Measurements from ENCODE around the gene CNDP2.
"Not testable (repeated sequence)": the region's sequence is repeated elsewhere in the genome, so short reads cannot be mapped to it uniquely, and the experiment has no call there.

Gene CNDP2

DNA sequence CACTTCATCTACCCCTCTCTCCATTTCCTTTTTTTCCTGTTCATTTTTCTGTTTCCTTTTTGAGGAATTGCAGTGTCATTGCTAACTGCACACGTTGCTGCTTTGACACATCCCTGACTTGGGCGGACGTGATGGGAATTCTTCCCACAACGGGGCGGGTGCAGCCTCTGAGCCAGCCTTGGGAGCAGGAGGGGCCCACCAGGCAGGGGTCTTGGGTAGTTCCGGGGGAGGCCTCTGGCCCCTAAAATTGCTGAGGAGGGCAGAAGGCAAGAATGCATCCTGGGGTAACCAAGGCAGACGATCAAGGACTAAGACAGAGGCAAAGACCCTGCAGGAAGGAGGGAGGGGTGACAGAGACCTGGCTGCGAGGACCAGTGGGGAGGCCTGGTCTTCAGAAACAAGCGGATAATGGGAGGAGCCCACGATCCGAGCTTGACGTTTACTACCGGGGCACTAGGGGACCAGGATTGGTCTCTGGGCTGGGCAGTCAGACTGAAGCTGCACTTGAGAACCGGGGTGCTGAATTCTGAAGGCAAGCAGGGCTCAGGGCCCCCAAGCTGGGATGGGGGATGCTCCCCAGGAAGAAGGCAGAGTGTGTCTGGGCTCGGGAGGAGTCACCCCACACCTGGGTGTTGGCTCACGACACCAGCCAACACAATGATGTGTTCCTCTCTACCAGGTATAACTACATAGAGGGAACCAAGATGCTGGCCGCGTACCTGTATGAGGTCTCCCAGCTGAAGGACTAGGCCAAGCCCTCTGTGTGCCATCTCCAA lies 23.3 kb downstream of the CNDP2 start:
- no peak for DNase-seq

DNA sequence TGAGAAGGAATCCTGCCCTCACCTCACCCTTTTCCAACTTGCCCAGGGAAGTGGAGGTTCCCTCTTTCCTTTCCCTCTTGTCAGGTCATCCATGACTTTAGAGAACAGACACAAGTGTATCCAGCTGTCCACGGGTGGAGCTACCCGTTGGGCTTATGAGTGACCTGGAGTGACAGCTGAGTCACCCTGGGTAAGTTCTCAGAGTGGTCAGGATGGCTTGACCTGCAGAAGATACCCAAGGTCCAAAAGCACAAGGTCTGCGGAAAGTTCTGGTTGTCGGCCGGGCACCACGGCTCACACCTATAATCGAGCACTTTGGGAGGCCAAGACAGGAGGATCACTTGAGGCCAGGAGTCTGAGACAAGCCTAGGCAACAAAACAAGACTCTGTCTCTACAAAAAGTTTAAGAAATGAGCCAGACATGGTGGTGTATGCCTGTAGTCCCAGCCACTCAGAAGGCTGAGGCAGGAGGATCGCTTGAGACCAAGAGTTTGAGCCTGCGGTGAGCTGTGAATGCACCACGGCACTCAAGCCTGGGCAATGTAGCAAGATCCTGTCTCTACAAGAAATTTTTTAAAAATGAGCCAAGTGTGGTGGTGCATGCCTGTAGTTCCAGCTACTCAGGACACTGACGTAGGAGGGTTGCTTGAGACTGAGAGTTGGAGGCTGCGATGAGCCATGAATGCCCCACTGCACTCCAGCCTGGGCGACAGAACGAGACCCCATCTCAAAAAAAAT lies 24.1 kb downstream of the CNDP2 start:
- no peak for DNase-seq

DNA sequence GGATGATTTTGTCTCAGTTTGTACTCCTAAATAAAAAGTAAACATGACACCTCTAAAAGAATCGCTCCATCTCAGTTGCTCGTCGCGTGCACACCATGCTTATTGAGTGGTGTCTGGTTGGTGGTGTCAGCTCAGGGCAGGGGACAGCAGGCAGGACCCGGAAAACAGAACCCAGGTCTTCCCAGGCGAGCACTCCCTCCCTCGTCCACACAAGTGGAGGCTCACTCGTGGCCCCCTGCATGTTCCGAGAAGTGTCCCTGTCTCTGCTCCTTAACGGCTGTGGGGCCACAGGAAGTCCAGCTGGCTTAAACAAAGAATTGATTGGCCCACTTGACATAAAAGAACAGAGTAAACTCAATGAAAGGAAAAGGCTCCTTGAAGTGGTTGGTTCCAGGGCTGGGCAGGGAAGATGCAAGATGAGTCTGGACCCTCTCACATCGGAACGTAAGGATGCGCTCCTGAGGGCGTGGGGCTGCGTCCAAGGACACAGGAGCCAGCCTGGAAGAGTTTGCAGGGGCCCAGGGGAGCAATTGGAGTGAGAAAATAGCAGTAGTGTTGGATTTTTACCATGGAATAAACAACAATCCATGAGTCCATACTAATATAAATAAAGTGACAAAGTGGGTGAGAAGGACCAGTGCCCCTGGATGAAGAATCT lies 25.0 kb downstream of the CNDP2 start:
- no peak for DNase-seq

DNA sequence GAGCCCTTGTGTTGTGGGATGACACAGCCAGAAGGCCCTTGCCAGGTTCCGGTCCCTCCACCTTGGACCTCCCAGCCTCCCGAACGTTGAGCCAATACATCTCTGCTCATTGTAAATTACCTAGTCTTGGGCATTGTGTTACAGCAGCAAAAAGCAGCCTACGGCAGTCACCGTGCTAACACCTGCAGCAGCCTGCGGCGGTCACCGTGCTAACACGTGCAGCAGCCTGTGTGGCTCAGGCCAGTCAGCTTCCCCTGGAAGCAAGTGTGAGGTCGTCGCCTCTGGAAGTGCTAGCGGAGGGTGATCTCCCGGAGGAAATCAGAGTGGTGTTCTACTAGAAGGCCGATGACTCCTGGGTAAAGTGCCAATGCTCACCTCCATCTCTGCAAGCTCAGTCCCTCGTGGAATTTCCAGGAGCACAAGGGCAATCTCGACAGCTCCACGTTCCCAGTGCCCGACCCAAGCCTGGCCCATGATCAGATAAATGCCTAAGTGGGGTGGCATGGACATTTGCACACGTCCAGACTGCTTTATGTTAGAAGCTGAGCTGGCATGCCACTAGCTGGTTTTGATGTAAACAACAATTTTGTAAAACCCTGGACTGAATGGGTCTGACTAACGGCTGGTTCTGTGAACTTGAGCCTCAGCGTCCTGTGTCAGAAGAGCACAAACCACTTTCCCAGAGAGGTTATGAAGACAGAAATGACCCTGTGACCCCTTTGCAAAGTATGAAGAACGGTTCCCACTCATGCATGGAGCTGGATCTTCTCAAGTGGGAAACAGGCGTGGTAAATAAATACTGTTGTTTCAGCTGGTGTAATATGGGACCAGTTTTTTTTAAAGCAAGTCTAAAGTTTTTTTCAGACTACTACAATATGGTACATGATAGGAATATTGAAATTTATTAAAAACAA lies 26.7 kb downstream of the CNDP2 start:
- no peak for DNase-seq

DNA sequence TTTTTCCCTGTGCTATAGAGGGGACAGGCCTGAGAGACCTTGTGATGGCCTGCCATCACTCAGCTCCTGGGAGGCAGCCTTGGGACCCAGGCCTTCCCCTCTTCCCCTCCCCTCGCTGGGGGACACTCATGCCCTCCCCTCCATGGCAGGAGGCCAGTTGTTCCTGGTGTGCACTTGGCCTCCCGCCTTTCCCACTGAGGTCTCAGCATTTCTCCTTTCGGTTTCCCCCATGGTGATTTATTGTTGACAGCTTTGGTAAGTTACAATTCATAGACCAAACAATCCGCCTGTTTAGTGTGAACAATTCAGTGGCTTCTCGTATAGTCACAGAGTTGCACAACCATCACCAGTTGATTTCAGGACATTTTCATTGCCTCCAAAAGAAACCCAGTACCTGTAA lies 27.9 kb downstream of the CNDP2 start:
- DNase-seq, result peak in 2 of 14 donors; percentile 30 to 76

DNA sequence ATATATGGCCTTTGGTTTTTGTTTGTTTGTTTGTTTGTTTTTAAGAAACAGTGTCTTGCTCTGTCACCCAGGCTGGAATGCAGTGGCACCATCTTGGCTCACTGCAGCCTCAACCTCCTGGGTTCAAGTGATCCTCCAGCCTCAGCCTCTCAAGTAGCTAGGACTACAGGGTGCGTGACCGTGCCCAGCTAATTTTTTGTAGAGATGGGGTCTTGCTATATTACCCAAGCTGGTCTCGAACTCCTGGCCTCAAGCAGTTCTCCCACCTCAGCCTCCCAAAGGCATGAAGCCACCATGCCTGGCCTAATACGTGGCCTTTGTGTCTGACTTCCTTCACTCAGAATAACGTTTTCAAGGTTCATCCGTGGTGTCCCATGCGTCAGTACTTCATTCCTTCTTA lies 28.8 kb downstream of the CNDP2 start:
- not testable (repeated sequence) for DNase-seq

DNA sequence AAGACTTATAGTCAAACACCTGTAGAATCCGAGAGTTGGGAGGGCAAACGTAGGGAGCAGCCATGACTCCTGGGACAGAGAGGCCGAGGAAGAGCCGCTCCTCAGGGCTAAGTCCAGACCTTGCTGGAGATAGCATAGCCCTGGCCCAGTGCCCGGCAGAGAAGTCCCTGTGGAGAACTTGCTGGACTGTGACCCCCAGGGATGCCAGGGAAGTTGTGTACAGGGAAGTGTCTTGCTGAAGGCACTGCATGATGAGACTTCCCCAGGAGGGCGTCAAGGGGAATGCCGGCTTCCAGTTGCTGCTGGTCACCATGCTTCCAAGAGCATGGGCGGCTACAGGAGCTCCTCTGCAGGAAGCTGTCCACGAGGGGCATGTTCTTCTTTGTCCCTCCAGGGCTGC lies 29.6 kb downstream of the CNDP2 start:
- DNase-seq, result no peak

DNA sequence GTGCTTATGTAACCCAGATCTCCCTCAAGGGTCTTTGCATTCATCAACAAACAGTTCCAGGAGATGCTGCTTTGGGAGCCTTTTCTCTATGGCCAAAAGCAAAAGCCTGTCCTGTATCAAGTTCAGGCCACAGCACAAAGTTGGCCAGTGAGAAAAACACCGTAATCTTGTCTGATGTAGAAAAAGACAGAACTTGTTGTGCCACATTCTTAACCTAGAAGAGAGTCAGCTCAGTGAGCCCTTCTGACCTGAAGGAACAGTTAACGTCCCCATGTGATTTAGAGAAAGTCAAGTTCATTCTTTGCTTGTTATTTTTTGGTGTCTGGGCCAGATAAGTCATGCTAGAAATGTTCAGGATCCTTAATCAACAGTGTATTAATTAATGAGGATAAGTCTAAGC lies 30.3 kb downstream of the CNDP2 start:
- DNase-seq, result no peak

DNA sequence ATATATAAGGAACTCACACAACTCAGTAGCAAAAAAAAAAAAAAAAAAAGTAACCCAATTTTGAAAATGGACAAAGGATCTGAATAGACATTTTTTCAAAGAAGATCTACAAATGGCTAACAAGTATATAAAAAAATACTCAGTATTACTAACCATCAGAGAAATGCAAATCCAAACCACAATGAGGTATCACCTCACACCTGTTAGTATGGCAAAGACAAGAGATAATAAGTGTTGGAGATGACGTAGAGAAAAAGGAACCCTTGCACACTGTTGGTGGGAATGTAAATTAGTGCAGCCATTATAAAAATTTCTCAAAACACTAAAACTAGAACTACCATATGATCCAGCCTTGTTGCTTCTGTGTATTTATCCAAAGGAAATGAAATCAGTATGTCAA lies 32.3 kb downstream of the CNDP2 start:
- DNase-seq, result no peak

DNA sequence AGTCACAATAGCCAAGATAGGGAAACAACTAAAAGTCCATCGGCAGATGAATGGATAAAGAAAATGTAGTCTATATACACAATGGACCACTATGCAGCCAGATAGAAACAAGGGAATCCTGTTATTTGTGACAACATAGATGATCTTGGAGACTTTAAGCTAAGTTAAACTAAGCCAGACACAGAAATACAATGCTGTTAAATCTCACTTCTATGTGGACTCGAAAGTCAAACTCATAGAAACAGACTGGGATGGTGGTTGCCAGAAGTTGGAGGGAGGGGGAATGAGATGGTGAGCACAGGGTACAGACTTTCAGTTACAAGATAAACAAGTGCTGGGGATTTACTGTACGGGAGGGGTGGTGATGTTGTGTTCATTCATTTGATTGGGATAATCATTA lies 32.8 kb downstream of the CNDP2 start:
- DNase-seq, result no peak

DNA sequence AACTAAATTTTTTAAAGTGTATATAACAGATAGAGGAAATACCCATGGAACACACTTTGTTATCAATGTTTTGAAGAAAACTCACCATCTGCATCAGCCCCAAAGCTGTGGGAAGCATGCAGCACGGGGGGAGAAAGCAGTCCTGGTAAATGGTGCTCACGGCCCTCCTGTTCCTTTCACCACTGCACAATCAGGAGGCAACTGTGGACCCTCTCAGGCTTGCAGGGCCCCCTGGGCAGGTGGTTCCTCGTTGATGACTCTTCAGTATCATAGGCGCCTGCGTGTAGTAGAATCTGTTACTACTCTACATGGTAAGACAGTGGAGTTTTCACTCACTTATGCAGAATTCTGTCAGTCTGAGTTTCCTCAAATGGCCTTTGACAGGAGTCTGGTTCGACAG lies 33.2 kb downstream of the CNDP2 start:
- no peak for DNase-seq

DNA sequence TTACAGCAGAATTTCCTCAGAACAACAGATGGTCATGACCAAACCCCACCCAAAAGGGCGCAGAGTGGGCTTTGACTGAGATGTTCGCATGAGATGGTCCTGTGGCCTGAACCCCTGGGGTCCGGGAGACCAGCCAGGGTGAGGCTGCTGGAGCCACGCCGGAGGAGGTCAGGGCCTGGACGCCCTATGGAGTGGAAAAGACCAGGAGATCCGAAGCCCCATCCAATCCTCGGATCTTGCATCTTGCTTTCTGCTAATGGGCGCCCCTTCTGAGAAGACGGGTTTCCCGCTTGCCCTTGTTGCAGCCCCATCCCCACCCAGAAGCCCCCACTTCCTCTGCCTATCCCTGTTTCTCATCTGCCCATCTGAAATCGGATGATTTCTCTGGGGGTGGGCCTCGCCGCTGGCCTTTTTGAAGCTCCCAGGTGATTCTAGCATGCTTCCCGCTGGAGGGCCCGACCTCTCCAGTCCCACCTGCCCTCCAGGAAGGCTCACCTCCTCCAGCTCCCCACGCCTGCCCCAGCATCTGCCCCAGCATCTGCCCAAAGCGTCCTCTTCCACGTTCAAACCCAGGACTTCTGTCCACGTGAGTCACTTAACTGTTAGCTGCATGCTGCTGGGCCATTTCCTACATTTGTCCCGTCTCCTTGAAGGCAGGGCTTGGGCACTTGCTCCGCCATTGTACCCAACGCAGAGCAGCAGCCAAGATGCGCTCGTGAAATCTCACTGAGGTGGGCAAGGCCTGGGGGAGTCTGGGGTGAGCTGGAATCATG lies 33.8 kb downstream of the CNDP2 start:
- no peak for DNase-seq

DNA sequence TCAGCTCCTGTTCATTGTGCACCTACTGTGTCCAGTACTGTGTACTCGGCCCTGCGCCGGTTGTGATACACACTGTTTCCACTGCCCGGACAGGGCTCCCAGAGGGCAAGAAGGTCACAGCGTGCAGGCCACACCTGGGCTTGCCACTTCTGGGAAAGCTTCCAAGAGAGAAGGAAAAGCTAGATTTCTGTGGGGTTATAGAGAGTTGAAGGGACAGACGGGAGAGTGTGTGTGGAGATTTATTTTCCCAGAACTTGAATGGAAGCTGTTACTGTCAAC lies 34.4 kb downstream of the CNDP2 start:
- no peak for DNase-seq

DNA sequence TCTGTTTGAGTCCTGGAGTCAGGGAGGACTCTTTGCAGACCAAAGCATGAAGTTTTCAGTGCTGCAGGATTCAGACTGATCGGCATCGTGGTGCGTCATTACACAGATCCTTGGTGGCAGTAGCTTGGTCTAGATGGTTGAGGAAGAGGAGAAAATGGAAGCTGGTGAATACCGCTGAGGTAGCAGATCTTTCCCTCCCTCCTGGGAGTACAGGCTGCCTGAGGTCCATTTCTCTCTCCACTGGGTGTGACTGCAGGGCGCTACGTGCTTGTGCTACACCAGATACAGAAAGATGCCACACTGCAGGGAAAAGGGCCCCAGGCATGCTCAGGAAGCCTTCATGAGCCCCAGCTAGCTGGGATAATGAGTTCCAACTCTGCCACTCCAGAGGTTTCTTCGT lies 34.9 kb downstream of the CNDP2 start:
- no peak for DNase-seq

DNA sequence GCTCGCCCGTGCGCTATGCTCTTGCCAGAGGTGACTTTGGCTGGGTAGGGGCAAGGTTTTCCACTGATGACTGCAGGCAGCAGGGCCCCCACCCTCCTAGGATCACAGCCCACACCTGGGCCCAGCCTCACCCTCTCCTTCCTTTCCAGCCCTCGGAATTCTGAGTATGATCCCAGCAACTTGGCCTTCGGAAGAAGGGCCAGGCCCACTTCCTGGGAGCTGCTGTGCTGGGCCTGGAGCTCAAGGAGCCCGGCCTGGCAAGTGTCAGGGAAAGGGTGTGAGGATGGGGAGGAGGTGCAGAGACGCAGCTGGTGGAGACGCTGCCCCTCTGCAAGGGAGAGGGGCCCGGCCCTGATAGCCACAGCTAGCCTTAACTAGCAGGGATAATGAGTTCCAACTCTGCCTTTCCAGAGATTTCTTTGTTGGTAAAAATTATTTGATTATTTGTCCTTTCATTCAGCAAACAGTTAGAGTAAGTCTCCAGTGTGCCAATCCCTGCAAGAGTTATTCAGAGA lies 36.4 kb downstream of the CNDP2 start:
- no peak for DNase-seq

DNA sequence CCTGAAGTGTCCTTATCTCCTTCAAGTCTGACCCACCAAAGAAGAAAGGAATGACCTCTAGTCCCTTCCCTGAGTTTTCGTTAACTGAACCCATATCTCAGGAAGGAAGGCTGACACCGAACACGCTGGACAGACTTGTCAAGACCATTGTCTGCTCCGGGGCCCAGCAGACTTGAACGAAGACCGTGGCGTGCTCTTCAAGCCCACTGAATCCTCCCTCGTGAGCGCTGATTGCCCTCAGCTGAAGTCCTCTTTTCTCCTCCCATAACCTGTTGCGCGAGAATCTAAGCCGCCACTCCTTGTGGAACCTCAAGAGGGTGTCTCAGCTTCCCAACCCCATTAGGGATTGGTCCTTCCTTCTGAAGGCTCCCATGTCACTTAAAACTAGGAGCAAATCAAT lies 37.5 kb downstream of the CNDP2 start:
- DNase-seq, result no peak

DNA sequence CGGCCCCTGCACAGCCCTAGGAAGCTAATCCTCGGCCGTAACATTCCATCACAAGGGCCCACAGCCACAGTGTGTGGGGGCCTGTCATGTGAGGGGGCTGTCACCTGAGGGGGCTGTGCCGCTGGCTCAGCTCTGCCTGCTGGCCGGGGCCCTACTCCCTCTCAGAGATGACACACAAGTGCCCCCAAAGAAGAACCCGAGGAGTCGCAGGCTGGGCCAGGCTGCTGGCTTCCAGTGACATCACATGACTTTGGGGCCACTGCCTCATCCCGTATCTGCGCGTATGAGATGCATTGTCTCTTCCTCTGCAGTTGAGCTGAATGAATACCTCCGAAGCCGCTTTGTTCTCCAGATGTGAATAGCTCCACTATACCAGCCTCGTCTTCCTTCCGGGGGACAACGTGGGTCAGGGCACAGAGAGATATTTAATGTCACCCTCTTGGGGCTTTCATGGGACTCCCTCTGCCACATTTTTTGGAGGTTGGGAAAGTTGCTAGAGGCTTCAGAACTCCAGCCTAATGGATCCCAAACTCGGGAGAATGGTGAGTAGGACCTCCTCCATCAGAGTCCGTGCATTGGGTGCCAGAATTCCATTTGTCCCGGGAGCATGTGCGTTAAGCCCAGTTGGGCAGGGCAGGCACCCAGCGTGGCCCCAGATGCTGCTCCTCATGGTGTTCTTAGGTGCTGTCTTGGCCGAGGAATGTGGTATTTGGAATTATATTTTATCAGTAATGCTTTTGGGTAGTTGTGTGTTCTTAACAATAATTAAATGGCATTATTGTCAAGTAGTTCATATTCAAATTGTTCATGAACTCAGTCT lies 38.2 kb downstream of the CNDP2 start, which contains the start of gene CNDP1:
CNDP1 (plus strand) TSS at position 351 of the 820 bp plus-strand sequence; CDS start at position 519, 168 bp downstream.
- peak in 13 of 14 donors; percentile 12 to 89 (median 72) for DNase-seq

DNA sequence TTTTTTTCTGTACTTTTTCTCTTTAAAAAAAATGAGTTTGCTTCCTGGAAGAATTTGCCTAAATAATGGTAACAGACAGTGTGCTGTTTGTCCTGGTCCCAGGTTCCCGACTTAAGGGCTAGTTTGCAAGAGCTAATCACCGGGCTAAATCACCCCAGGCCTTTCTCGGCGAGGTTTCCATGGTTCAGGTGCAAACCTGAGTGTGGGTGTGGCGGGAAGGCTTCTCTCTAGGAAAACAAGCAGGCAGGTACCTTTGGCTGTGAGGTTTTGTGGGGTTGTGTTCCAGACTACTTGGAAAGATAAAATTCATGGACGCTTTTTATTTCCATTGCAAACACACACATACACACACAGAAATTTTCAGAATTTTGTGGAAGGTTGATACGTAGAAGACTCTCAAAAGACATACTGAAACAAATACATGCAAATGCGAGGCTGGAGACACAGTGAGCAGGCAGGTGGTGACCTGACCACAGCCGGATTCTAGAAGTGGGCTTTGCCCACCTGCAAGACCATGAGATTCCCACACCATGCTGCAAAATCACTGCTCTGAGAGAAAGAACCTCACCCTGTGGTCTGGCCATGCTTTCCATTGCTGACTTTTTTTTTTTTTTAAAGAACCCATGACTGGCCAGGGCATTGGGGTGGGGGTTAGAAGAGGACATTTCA lies 39.0 kb downstream of the CNDP2 start:
- DNase-seq, result no peak

DNA sequence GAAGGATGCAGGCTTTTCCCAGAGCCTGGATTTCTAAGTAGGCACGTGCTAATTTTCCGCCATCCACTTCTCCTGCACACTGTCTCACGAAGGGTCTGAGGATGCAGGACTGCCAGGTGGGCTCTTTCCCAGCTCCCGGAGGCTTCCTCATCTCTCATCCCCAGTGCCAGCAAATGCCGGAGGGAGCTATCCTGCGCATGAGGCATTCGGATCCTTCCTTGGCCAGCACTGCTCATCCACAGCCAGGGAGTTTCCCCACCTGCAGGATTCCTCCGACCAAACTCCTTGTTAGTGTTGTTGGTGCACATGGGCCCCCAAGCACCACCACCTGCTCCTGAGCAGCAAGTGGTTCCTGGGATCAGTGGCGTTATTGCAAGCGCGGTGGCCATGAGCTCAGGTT lies 43.1 kb downstream of the CNDP2 start:
- no peak for DNase-seq
